C4-2B (cell line): Measurements from ENCODE around the gene DPYSL5.

ENCODE experiments used
- H3K27ac ChIP-seq: fragments of 450-650 bp; 2 replicates; pipeline ENCODE4 v1.5.1; 2017
- ZFX ChIP-seq: fragments of 450-650 bp; IDR thresholded peaks from 2 replicates; pipeline ENCODE4 v1.6.1; 2017
- TF ChIP-seq, protein P1 (sequence below): fragments of 450-650 bp; conservative IDR thresholded peaks from 2 replicates; pipeline ENCODE4 v1.5.1; 2017; ENCODE audit warnings: mild to moderate bottlenecking

Gene DPYSL5

GRCh38 chr2:26820932-26821331 lies 27.0 kb upstream of the DPYSL5 start:
- H3K27ac ChIP-seq, result no peak overlapping the region
- TF ChIP-seq, protein P1, sequence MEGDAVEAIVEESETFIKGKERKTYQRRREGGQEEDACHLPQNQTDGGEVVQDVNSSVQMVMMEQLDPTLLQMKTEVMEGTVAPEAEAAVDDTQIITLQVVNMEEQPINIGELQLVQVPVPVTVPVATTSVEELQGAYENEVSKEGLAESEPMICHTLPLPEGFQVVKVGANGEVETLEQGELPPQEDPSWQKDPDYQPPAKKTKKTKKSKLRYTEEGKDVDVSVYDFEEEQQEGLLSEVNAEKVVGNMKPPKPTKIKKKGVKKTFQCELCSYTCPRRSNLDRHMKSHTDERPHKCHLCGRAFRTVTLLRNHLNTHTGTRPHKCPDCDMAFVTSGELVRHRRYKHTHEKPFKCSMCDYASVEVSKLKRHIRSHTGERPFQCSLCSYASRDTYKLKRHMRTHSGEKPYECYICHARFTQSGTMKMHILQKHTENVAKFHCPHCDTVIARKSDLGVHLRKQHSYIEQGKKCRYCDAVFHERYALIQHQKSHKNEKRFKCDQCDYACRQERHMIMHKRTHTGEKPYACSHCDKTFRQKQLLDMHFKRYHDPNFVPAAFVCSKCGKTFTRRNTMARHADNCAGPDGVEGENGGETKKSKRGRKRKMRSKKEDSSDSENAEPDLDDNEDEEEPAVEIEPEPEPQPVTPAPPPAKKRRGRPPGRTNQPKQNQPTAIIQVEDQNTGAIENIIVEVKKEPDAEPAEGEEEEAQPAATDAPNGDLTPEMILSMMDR, result no peak
- no peak for TF ChIP-seq ZFX

- no peak for TF ChIP-seq ZFX
- TF ChIP-seq, protein P1, result no peak
- H3K27ac ChIP-seq, result no peak overlapping the region
Observed at GRCh38 chr2:26822877-26823276, 25.1 kb upstream of the DPYSL5 start.

- TF ChIP-seq, protein P1, result peak; percentile 8; the same call in 1 of the 2 replicates
- no peak for TF ChIP-seq ZFX
- H3K27ac ChIP-seq, result no peak overlapping the region
Observed at GRCh38 chr2:26838121-26838906, 9.6 kb upstream of the DPYSL5 start.

DNA sequence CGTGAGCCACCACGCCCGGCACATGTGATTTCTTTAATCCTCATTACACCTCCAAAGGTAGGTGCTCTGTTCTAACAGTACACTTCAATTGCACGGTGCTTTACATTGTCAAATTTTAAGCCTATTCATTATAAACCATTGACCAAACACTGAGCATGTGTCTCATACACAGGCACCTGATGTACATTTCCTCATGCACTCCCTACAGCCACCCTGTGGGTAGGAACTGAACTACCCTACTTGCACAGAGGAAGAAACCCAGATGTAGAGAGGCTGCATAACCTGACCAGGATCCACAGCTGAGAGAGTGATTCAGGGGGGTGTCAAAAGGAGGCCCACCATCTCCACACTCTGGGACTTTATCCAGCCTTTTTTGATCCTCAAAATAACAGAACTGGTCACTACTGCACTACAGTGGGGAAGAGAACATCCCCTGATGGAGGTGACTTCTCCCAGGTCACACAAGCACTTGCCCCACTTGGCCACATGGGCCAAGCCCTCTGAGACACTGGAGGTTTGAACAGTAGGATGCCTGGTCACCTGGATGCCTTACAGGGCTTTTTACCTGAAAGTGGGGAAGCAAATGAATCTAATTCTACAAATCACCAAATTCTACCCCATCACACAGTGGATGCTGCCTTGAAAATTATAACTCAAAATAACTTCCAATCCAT lies 6.9 kb upstream of the DPYSL5 start:
- H3K27ac ChIP-seq, result no peak overlapping the region
- TF ChIP-seq, protein P1, result peak; percentile 24
- no peak for TF ChIP-seq ZFX

- no peak overlapping the region for H3K27ac ChIP-seq
- TF ChIP-seq, protein P1, result no peak
- no peak for TF ChIP-seq ZFX
Observed at GRCh38 chr2:26843041-26843440, 4.9 kb upstream of the DPYSL5 start.

- no peak overlapping the region for H3K27ac ChIP-seq
- TF ChIP-seq ZFX, result no peak
- TF ChIP-seq, protein P1, result no peak
Observed at GRCh38 chr2:26845021-26845420, 2.9 kb upstream of the DPYSL5 start.
